ENCODE results near the gene FYB1.
A peak's percentile ranks its signal among the peaks of the same experiment; 100 is the strongest.
"Not testable (repeated sequence)": the region's sequence is repeated elsewhere in the genome, so short reads cannot be mapped to it uniquely, and the experiment has no call there.

The FYB1 gene

GRCh38 chr5:39240750-39241149, 21.4 kb upstream of the FYB1 start:
- no peak overlapping the region for H3K4me3 Mint-ChIP-seq

GRCh38 chr5:39238366-39239105, 19.2 kb upstream of the FYB1 start:
- Mint-ChIP-seq H3K9me3 (peaks cover 12% of the 10 kb centered on the region), H3K27me3 (no peaks in the 10 kb centered on the region), H3K4me3 (no peak overlapping the region), H3K36me3 (no peaks in the 10 kb centered on the region), H3K4me1 (no peaks in the 10 kb centered on the region), H3K27ac (no peak overlapping the region)
- DNase-seq: no peak
- CTCF ChIA-PET: interaction anchor here (0.6 kb wide), 1 partner anchor 275 kb away, joined by 3 read pairs; no protein-coding TSS in a partner anchor

More at GRCh38 chr5:39240750-39241149, 21.4 kb upstream of the FYB1 start:
- no peaks in the 10 kb centered on the region for H3K4me1 Mint-ChIP-seq
- H3K36me3 Mint-ChIP-seq: no peaks in the 10 kb centered on the region
- DNase-seq: no peak
- H3K9me3 Mint-ChIP-seq: peaks cover 14% of the 10 kb centered on the region
- CTCF ChIA-PET: no interaction called here
- no peaks in the 10 kb centered on the region for H3K27me3 Mint-ChIP-seq
- H3K27ac Mint-ChIP-seq: no peak overlapping the region

- peaks cover 9% of the 10 kb centered on the region for H3K4me1 Mint-ChIP-seq
- H3K9me3 Mint-ChIP-seq: peaks cover 9% of the 10 kb centered on the region
- no peak overlapping the region for H3K27ac Mint-ChIP-seq
- H3K36me3 Mint-ChIP-seq: no peaks in the 10 kb centered on the region
- H3K4me3 Mint-ChIP-seq: no peak overlapping the region
- H3K27me3 Mint-ChIP-seq: no peaks in the 10 kb centered on the region
- no peak for DNase-seq
- CTCF ChIA-PET: interaction anchor here (0.5 kb wide), 1 partner anchor 120 kb away, joined by 3 read pairs; no protein-coding TSS in a partner anchor
These were observed 17.4 kb upstream of the FYB1 start for GRCh38 chr5:39236718-39237117.

GRCh38 chr5:39235648-39236047, 16.3 kb upstream of the FYB1 start:
- H3K36me3 Mint-ChIP-seq: no peaks in the 10 kb centered on the region
- no peak overlapping the region for H3K27ac Mint-ChIP-seq
- peaks cover 14% of the 10 kb centered on the region for H3K4me1 Mint-ChIP-seq
- H3K4me3 Mint-ChIP-seq: no peak overlapping the region
- no peaks in the 10 kb centered on the region for H3K27me3 Mint-ChIP-seq
- no peak for DNase-seq
- CTCF ChIA-PET: interaction anchor here (0.9 kb wide), 1 partner anchor 18 kb away, joined by 4 read pairs; no protein-coding TSS in a partner anchor
- H3K9me3 Mint-ChIP-seq: peaks cover 6% of the 10 kb centered on the region

- not testable (repeated sequence) for H3K9me3 Mint-ChIP-seq, H3K36me3 Mint-ChIP-seq, H3K27ac Mint-ChIP-seq, H3K27me3 Mint-ChIP-seq, H3K4me3 Mint-ChIP-seq, DNase-seq
- CTCF ChIA-PET: interaction anchor here (0.6 kb wide), 1 partner anchor 17 kb away, joined by 3 read pairs; no protein-coding TSS in a partner anchor
- H3K4me1 Mint-ChIP-seq: peaks cover 14% of the 10 kb centered on the region
These were observed 15.1 kb upstream of the FYB1 start for GRCh38 chr5:39234494-39234893.

- no peaks in the 10 kb centered on the region for H3K9me3 Mint-ChIP-seq
- H3K36me3 Mint-ChIP-seq: no peaks in the 10 kb centered on the region
- H3K27ac Mint-ChIP-seq: no peak overlapping the region
- no peak for DNase-seq
- no peaks in the 10 kb centered on the region for H3K27me3 Mint-ChIP-seq
- H3K4me1 Mint-ChIP-seq: peaks cover 14% of the 10 kb centered on the region
- no peak overlapping the region for H3K4me3 Mint-ChIP-seq
- CTCF ChIA-PET: interaction anchor here (0.6 to 1.0 kb wide), 2 partner anchors 15 to 16 kb away, joined by 3 to 4 read pairs; no protein-coding TSS in a partner anchor
These were observed 14.4 kb upstream of the FYB1 start for GRCh38 chr5:39233783-39234182.

- CTCF ChIA-PET: interaction anchor here (0.9 to 2.3 kb wide), 4 partner anchors 15 to 52 kb away, joined by 3 to 18 read pairs (median 10); no protein-coding TSS in a partner anchor
- Mint-ChIP-seq H3K4me1 (peaks cover 14% of the 10 kb centered on the region), H3K4me3 (no peak overlapping the region), H3K36me3 (no peaks in the 10 kb centered on the region), H3K27ac (peak overlapping the region; percentile 37), H3K9me3 (no peaks in the 10 kb centered on the region), H3K27me3 (no peaks in the 10 kb centered on the region)
- no peak for DNase-seq
These were observed 12.6 kb upstream of the FYB1 start for GRCh38 chr5:39231705-39232525.

GRCh38 chr5:39228596-39228995, 9.2 kb upstream of the FYB1 start:
- H3K9me3 Mint-ChIP-seq: no peaks in the 10 kb centered on the region
- H3K27me3 Mint-ChIP-seq: no peaks in the 10 kb centered on the region
- CTCF ChIA-PET: interaction anchor here (0.8 kb wide), 1 partner anchor 11 kb away, joined by 3 read pairs; no protein-coding TSS in a partner anchor
- H3K27ac Mint-ChIP-seq: no peak overlapping the region
- H3K36me3 Mint-ChIP-seq: no peaks in the 10 kb centered on the region
- no peak overlapping the region for H3K4me3 Mint-ChIP-seq
- peaks cover 28% of the 10 kb centered on the region for H3K4me1 Mint-ChIP-seq
- DNase-seq: no peak

- CTCF ChIA-PET: interaction anchor here (0.6 to 2.6 kb wide), 3 partner anchors 9 to 94 kb away, joined by 4 to 18 read pairs (median 6); no protein-coding TSS in a partner anchor
- DNase-seq: no peak
- H3K4me1 Mint-ChIP-seq: peaks cover 18% of the 10 kb centered on the region
- no peaks in the 10 kb centered on the region for H3K27me3 Mint-ChIP-seq
- no peaks in the 10 kb centered on the region for H3K36me3 Mint-ChIP-seq
- no peaks in the 10 kb centered on the region for H3K9me3 Mint-ChIP-seq
- no peak overlapping the region for H3K27ac Mint-ChIP-seq
- no peak overlapping the region for H3K4me3 Mint-ChIP-seq
These were observed 7.2 kb upstream of the FYB1 start for GRCh38 chr5:39226558-39226957.

DNA sequence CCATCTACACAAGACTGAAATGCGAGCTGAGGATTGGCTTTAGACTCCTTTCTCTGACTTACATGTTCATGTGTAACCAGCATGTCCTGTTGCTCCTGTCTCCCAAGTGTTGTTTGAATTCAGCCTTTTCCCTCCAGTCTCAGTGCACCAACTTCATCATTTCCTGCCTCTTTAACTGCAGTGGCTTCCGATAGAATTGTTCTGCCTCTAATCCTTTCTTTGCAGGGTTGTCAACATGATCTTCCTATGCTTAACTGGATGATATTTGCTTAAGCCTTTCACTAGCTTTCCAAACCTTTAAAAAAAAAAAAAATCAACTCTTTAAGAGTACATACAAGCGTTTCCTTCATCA, 6.7 kb upstream of the FYB1 start:
- H3K4me3 Mint-ChIP-seq: no peak overlapping the region
- H3K4me1 Mint-ChIP-seq: peaks cover 14% of the 10 kb centered on the region

GRCh38 chr5:39225405-39226099, 6.2 kb upstream of the FYB1 start:
- no peaks in the 10 kb centered on the region for H3K27me3 Mint-ChIP-seq
- H3K36me3 Mint-ChIP-seq: no peaks in the 10 kb centered on the region
- no peak overlapping the region for H3K27ac Mint-ChIP-seq
- no peak overlapping the region for H3K4me3 Mint-ChIP-seq
- peaks cover 14% of the 10 kb centered on the region for H3K4me1 Mint-ChIP-seq
- no peaks in the 10 kb centered on the region for H3K9me3 Mint-ChIP-seq
- CTCF ChIA-PET: interaction anchor here (1.9 to 2.6 kb wide), 2 partner anchors 8 to 59 kb away, joined by 6 to 18 read pairs; no protein-coding TSS in a partner anchor
- no peak for DNase-seq

More for the DNA sequence above, 6.7 kb upstream of the FYB1 start:
- CTCF ChIA-PET: interaction anchor here (0.6 to 2.6 kb wide), 3 partner anchors 9 to 95 kb away, joined by 4 to 18 read pairs (median 6); no protein-coding TSS in a partner anchor
- Mint-ChIP-seq H3K9me3 (no peaks in the 10 kb centered on the region), H3K27ac (no peak overlapping the region), H3K27me3 (no peaks in the 10 kb centered on the region), H3K36me3 (no peaks in the 10 kb centered on the region)
- DNase-seq: no peak

GRCh38 chr5:39224196-39224761, 4.9 kb upstream of the FYB1 start:
- no peaks in the 10 kb centered on the region for H3K9me3 Mint-ChIP-seq
- no peak overlapping the region for H3K27ac Mint-ChIP-seq
- H3K4me1 Mint-ChIP-seq: peaks cover 19% of the 10 kb centered on the region
- no peak for DNase-seq
- CTCF ChIA-PET: interaction anchor here (0.9 to 9.2 kb wide), 3 partner anchors 45 to 152 kb away, joined by 3 to 159 read pairs (median 3); no protein-coding TSS in a partner anchor
- H3K36me3 Mint-ChIP-seq: no peaks in the 10 kb centered on the region
- H3K4me3 Mint-ChIP-seq: no peak overlapping the region
- H3K27me3 Mint-ChIP-seq: no peaks in the 10 kb centered on the region

GRCh38 chr5:39223565-39224156, 4.3 kb upstream of the FYB1 start:
- Mint-ChIP-seq H3K27me3 (no peaks in the 10 kb centered on the region), H3K4me1 (peaks cover 26% of the 10 kb centered on the region), H3K27ac (no peak overlapping the region), H3K9me3 (no peaks in the 10 kb centered on the region), H3K4me3 (no peak overlapping the region), H3K36me3 (no peaks in the 10 kb centered on the region)
- no peak for DNase-seq
- CTCF ChIA-PET: interaction anchor here (0.9 to 9.2 kb wide), 3 partner anchors 44 to 152 kb away, joined by 3 to 159 read pairs (median 3); no protein-coding TSS in a partner anchor
